ENCODE data around the gene RIN1.
"Not testable (repeated sequence)": the region's sequence is repeated elsewhere in the genome, so short reads cannot be mapped to it uniquely, and the experiment has no call there.

Gene RIN1

GRCh38 chr11:66350560-66351235, 14.5 kb upstream of the RIN1 start:
- DNase-seq: not testable (repeated sequence)

- DNase-seq: no peak
These were observed 12.8 kb upstream of the RIN1 start for GRCh38 chr11:66349084-66349386.

GRCh38 chr11:66347425-66348276, 11.4 kb upstream of the RIN1 start, which contains the start of gene B4GAT1:
B4GAT1 (minus strand) TSS chr11:66347629; CDS start chr11:66347545, 84 bp downstream.
- DNase-seq: peak; percentile 75

GRCh38 chr11:66346476-66347424, 10.5 kb upstream of the RIN1 start:
- DNase-seq: no peak

- no peak for DNase-seq
These were observed 9.0 kb upstream of the RIN1 start for GRCh38 chr11:66345316-66345649.

GRCh38 chr11:66344550-66345315, 8.5 kb upstream of the RIN1 start, which contains the start of gene BRMS1:
BRMS1 (minus strand) TSS chr11:66345104; CDS start chr11:66342234, 2,870 bp downstream.
- peak; percentile 40 for DNase-seq

- DNase-seq: no peak
These were observed 6.9 kb upstream of the RIN1 start for GRCh38 chr11:66343176-66343575.

- DNase-seq: no peak
These were observed 5.4 kb upstream of the RIN1 start for GRCh38 chr11:66341502-66342126.

GRCh38 chr11:66340596-66341501, 4.6 kb upstream of the RIN1 start:
- DNase-seq: no peak

GRCh38 chr11:66339686-66340483, 3.7 kb upstream of the RIN1 start:
- DNase-seq: no peak

GRCh38 chr11:66339162-66339675, 3.0 kb upstream of the RIN1 start:
- no peak for DNase-seq

GRCh38 chr11:66338276-66339161, 2.3 kb upstream of the RIN1 start:
- DNase-seq: no peak

GRCh38 chr11:66337103-66337899, 1.1 kb upstream of the RIN1 start:
- DNase-seq: no peak

- no peak for DNase-seq
These were observed 552 bp downstream of the RIN1 start for GRCh38 chr11:66335531-66336233.

GRCh38 chr11:66334605-66335442, 1.4 kb downstream of the RIN1 start:
- no peak for DNase-seq
